AG04450 (cell line): ENCODE measurements around the gene IGFBP3. TPM values are rescaled to one million over a fixed set of nuclear protein-coding genes. Genes with fewer than 3 reads are reported as not detected.

Experiments used
- CTCF ChIA-PET: fragments of 300-600, 350-600 bp; formaldehyde crosslinking; extraction: SDS; loops from one replicate; lab custom pipeline; 2022; ENCODE audit warnings: antibody characterized with exemption, inconsistent platforms; lab: Charles Lee
- POLR2A ChIA-PET: fragments of 350-600 bp; formaldehyde crosslinking; extraction: SDS; loops from one replicate; lab custom pipeline; 2021; ENCODE audit warnings: antibody characterized with exemption, inconsistent platforms; lab: Yijun Ruan, JAX
- DNase-seq: peaks from one replicate; pipeline ENCODE4 v3.0.0-alpha.2; 2011; ENCODE audit warnings: low read depth, low spot score
- H3K27ac ChIP-seq: one replicate; pipeline ENCODE4 v1.5.1; 2012; ENCODE audit warnings: low read depth, low read length, control low read depth
- H3K27me3 ChIP-seq: one replicate; pipeline ENCODE4 v1.6.0; 2012; ENCODE audit warnings: low read length; ENCODE audit not compliant: control insufficient read depth, insufficient read depth
- H3K4me3 ChIP-seq: 2 replicates; pipeline ENCODE4 v1.5.1; 2011; ENCODE audit warnings: mild to moderate bottlenecking, low read depth, low read length, control low read depth
- H3K9me3 ChIP-seq: 2 replicates; pipeline ENCODE4 v1.5.1; 2012; ENCODE audit warnings: low read length; ENCODE audit not compliant: control insufficient read depth, insufficient read depth
- CTCF ChIP-seq: IDR thresholded peaks from 2 replicates; pipeline ENCODE4 v1.5.1; 2011; ENCODE audit warnings: low read depth, low read length, control low read depth, inconsistent platforms
- polyA minus RNA-seq: library from RNA; depleted of rRNA, polyadenylated mRNA; stranded (reverse); fragments of >200 nt; gene quantifications from 2 replicates; pipeline ENCODE4 v1.2.3, GENCODE V29; 2011; rRNA and poly(A)+ RNA removed
- polyA plus RNA-seq: library from polyadenylated mRNA; depleted of rRNA; stranded (reverse); fragments of >200 nt; gene quantifications from 2 replicates; pipeline ENCODE4 v1.2.3, GENCODE V29; 2011; rRNA removed

IGFBP3 gene
- polyA plus RNA-seq (169 and 220 TPM in 2 replicates), polyA minus RNA-seq (77.4 and 91.0 TPM in 2 replicates)

- no peak for TF ChIP-seq CTCF
- Histone ChIP-seq H3K4me3 (peak within 1 kb of the TSS; percentile 67), H3K27ac (no peak within 1 kb of the TSS), H3K9me3 (no peaks in the 10 kb centered on the region), H3K27me3 (no peaks in the 10 kb centered on the region)
- POLR2A ChIA-PET = interaction anchor here (0.6 to 1.5 kb wide), 10 partner anchors 12 to 1160 kb away, joined by 3 to 8 read pairs (median 4); no protein-coding TSS in a partner anchor
- DNase-seq = no peak
- CTCF ChIA-PET = interaction anchor here (0.6 to 9.5 kb wide), 16 partner anchors 50 to 1330 kb away, joined by 3 to 167 read pairs (median 6); no protein-coding TSS in a partner anchor
Observed at GRCh38 chr7:45920502-45921380, at the start of gene IGFBP3. TSS of gene IGFBP3 (minus strand) at chr7:45921272. CDS start at chr7:45921140, 132 bp downstream.

GRCh38 chr7:45970454-45970853 lies 49.4 kb upstream of the IGFBP3 start:
- Histone ChIP-seq H3K4me3 (no peak overlapping the region), H3K27ac (no peak overlapping the region), H3K27me3 (no peaks in the 10 kb centered on the region), H3K9me3 (peaks cover under 1% of the 10 kb centered on the region)
- POLR2A ChIA-PET = no interaction called here
- CTCF ChIA-PET = interaction anchor here (1.2 kb wide), 1 partner anchor 49 kb away, joined by 3 read pairs; the partner anchor contains the start of gene IGFBP3
- DNase-seq = no peak
- no peak for TF ChIP-seq CTCF

GRCh38 chr7:45969940-45970339 lies 48.9 kb upstream of the IGFBP3 start:
- ChIA-PET POLR2A (no interaction called here), CTCF (no interaction called here)
- no peak overlapping the region for H3K27ac ChIP-seq
- no peak for DNase-seq
- H3K27me3 ChIP-seq = no peaks in the 10 kb centered on the region
- no peaks in the 10 kb centered on the region; the same call in 1 of the 2 replicates for H3K9me3 ChIP-seq
- no peak overlapping the region for H3K4me3 ChIP-seq
- TF ChIP-seq CTCF = no peak

GRCh38 chr7:45968856-45969541 lies 47.9 kb upstream of the IGFBP3 start:
- no peaks in the 10 kb centered on the region; the same call in 1 of the 2 replicates for H3K9me3 ChIP-seq
- TF ChIP-seq CTCF = no peak
- no peak for DNase-seq
- no peak overlapping the region for H3K4me3 ChIP-seq
- CTCF ChIA-PET = no interaction called here
- H3K27ac ChIP-seq = no peak overlapping the region
- H3K27me3 ChIP-seq = no peaks in the 10 kb centered on the region
- POLR2A ChIA-PET = no interaction called here

- ChIA-PET POLR2A (no interaction called here), CTCF (no interaction called here)
- Histone ChIP-seq H3K4me3 (no peak overlapping the region), H3K27ac (no peak overlapping the region), H3K9me3 (no peaks in the 10 kb centered on the region; the same call in 1 of the 2 replicates), H3K27me3 (no peaks in the 10 kb centered on the region)
- no peak for DNase-seq
- TF ChIP-seq CTCF = no peak
Observed at GRCh38 chr7:45968312-45968711, 47.2 kb upstream of the IGFBP3 start.
